Fibroblast of skin of back (primary cell): ENCODE measurements around the gene ASB6.
"Not testable (repeated sequence)": the region's sequence is repeated elsewhere in the genome, so short reads cannot be mapped to it uniquely, and the experiment has no call there.

Source experiments
- DNase-seq: peaks from one replicate; pipeline ENCODE4 v3.0.0-alpha.2; 2013

Gene ASB6

GRCh38 chr9:129604766-129605163 is 37.2 kb downstream of the ASB6 start:
- no peak for DNase-seq

DNA sequence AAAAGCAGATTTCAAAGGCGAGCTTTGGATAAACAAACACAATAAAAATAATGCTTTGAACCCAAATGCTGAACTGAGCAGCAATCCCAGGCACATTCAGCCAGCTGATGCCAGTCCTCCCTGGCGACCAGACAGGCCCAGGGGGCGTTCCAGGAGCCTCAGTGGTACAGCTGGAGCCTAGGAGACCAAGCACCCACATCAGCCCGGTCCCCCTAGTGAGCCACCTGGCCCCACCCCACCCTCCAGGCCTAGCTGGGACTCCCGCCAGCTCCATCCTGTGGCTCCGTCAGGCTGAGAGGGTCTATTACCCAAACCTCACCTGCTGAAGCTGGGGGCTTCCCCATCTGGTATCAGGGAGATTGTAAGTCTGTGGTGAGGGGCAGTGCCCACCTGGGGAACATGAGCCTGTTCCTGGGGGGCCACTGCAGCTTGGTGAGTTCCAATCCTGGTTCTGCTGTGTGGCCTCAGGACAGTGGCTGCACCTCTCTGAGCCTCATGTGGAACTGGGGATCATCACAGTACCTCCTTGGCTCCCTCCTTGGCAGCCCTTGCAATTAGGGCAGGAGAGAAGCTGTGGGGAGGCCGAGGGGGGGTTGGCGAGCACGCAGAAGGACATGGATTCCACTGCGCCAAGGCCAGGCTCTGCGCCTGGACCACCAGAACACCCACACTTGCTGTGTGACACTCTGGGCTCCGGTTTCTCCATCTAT is 37.7 kb downstream of the ASB6 start:
- no peak for DNase-seq

- DNase-seq = peak; percentile 26
Measured at GRCh38 chr9:129602598-129603415, 39.1 kb downstream of the ASB6 start.

DNA sequence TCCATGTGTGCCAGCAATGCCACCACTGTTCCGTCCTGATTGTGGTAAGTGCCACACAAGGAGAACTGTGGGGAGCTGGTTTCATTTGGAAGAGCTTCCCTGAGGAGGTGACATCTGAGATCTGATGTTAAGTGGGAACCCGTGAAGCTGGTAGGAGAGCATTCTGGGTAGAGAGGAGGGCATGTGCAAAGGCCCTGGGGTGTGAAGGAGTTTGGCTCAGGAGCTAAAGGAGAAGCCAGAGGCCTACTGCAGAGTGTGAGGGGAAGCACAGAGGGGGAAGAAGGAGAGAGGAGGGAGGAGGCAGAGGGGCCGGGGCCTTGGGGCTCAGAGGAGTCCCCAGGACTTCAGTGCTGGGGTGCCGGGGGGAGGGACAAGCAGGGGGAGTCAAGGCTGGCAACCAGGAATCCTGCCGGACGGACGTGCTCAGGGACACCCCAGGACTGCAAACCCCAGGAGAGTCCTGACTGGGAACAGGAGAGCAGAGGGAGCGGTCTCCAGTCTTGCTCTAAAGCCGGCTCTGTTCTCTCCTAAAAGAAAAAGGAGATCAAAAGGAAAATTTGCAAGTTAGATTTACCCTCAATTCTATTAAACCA is 40.8 kb downstream of the ASB6 start:
- no peak for DNase-seq

GRCh38 chr9:129598089-129598596 is 43.8 kb downstream of the ASB6 start:
- DNase-seq = no peak

DNA sequence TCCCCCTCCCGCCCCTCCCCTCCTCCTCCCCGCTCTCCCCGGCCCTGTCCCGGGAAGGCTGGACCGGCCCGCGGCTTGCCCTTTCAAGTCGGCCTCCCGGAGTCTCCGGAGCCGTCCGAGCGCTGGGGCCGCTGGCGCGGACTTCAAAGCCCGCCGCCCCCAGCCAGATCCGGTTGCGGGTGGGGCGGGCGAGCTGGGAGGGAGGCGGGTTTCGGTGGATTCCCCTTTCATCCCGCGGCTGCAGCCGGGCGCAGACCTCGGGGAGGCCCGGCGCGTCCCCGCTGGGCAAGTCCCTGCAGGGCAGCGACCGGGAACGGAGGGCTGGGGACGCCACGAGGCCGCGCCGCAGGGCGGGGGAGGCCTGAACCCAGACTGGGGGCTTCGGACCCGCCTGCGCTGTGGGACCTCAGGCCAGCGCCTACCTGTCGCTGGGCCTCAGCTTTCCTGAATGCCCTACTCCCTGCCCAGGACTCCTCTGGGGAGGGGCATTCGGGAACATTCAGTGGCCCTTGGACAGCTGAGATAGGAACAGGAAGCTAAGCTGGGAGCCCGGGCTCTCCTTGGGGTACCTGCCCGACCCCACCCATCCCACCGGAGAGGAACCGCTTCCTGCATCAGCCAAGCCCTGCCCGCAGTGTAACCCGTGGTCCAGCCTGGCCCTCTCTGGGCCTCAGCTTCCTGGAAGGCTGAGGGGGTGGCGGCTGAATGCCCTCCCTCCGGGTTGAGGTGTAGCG is 44.4 kb downstream of the ASB6 start:
- DNase-seq = peak; percentile 61

DNA sequence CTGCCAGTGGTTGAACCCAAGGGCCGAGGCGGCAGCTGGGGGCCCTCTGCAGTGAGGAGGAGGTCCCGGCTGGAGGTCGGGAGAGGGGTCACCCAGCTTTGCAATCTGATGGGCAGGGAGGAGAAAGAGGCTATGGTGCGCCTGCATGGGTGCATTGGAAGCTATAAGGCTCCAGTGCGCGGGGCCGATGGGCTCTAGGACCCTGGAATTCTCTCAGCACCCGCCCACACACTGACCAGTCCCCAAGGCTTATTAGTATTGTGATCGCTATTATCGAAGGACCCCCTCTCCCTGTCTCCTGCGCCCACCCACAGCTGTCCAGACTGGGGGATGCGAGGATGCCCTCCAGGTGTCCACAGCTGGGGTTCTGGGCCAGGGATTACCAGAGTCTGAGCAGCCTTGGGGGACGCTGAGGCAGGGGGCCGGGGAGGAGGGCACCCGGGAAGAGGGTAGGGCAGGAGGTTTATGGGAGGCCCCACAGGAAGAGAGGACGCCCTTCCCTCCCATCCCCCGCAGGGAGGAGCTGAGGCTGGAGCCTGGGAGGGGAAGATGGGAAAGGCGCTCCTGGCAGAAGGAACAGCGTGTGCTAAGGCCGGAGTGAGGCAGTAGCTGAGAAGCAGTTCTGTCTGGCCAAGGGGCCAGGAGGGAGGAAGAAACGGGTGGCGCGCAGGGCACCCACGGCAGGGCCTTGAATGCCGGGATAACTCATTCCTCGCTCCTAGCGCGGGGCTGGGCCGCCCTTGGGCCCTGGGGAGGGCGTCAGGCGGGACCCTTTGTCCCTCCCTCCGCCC is 45.2 kb downstream of the ASB6 start:
- DNase-seq = peak; percentile 74

DNA sequence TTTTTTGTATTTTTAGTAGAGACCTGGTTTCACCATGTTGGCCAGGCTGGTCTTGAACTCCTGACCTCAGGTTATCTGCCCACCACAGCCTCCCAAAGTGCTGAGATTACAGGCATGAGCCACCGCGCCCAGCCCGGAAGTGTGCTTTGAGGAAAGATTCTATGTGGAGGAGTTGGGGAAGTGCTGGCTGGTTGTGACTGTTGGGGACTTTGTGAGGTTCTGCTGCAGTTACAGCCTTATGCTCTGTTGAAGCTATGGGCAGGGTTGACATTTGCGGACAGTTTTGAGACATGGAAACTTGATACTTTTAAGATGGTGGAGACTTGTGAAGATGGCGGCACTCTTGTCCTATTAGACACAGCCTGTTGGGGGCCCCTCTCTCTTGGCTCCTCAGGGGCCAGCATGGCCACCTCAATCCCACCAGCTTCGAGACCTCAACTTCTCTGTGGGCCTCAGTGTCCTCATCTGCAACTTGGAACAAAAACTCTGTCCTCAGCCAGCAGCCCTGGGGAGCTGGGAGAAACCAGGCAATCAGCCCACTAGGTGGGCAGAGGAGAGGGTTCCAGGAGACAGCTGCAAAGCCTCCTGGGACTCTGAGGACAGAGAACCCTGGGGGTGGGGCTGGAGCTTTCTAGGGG is 45.9 kb downstream of the ASB6 start:
- DNase-seq = no peak

GRCh38 chr9:129595311-129595741 is 46.6 kb downstream of the ASB6 start:
- DNase-seq = no peak

GRCh38 chr9:129594632-129595031 is 47.3 kb downstream of the ASB6 start:
- DNase-seq = no peak

GRCh38 chr9:129592790-129593189 is 49.2 kb downstream of the ASB6 start:
- DNase-seq = not testable (repeated sequence)

- DNase-seq = no peak
Measured at GRCh38 chr9:129591916-129592315, 50.0 kb downstream of the ASB6 start.

DNA sequence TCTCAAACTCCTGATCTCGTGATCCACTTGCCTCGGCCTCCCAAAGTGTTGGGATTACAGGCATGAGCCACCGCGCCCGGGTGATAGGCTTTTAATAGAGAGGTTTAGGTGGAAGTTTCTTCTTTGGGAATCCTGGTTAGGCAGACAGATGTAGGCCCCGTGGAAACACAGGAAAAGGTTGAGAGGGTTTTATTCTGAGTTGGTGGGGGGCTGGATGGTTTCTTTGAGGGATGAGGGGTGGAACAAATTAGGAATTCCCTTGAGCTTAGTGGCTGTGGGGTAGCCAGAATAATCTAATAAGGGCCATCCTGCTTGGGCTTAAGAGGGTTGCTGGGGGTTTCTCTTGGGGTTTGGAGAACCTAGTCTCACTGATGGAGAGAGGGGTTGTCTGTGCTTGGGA is 51.5 kb downstream of the ASB6 start:
- no peak for DNase-seq

GRCh38 chr9:129587487-129588262 is 54.3 kb downstream of the ASB6 start:
- DNase-seq = no peak

DNA sequence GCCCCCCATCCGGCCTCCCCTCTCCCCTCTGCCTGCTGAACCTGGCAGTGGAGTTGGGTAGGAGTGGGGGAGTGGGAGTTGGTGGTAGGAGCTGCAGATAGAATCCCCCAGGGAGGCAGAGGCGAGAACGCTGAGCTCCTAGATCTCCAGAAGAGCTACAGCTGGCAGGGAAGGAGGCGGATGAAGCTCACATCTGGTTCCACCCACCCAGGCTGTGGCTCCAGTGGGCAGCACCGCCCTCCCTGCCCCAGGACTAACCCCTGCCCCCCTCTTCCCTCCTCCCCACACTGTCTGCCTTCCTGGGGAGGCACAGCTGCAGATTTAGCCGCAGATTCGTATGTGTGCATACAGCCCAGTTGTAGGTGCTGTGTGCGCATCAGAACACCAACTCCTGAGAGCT is 55.3 kb downstream of the ASB6 start:
- DNase-seq = no peak

DNA sequence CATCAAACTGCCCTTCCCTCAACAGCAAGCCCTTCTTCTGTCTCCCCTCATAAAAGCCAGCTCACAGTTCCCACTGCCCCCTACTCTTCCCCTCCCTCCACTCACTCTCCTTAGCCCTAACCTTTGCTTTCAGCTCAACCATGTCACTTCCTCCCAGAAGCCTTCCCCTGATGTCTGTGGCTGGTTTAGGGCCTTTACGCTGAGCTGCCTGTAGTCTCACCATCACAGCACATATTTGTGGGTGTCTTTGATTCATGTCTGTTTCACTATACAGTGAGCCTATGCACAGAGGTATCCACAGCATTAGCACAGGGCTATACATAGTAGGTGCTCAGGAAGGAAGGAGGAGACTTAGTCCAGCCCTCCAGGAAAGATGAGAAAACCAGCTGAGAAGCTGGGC is 55.7 kb downstream of the ASB6 start:
- no peak for DNase-seq

GRCh38 chr9:129585352-129585751 is 56.6 kb downstream of the ASB6 start:
- no peak for DNase-seq
